SK-N-MC (cell line): Measurements from ENCODE around the gene FOXR2.

Experiments used
- EZH2 ChIP-seq: fragments of 200-600 bp; sonication (generic); IDR thresholded peaks from one replicate; pipeline ENCODE4 v1.6.1; 2017; ENCODE audit warnings: antibody characterized with exemption
- POLR2AphosphoS5 ChIP-seq: IDR thresholded peaks from 2 replicates; pipeline ENCODE4 v1.6.1; 2012; ENCODE audit warnings: mild to moderate bottlenecking, low read depth, low read length, borderline replicate concordance

DNA sequence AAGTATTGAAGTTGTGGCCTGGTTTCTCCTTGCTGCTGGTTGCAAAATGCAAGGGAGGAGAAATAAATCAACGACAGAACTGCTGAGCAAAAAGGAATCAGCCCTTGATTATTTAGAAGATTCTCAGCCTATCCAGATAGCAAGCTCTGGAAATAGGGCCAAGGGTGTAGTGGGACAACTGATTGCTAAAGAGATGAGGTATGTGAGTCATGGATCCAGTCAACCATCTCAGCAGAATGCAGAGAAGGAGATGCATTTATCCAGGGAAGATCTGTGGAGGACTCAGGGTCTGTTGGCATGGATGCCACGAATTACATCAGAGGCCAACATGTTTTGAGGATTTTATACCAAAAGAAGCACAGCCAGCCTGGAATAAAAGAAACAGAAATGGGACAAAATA is 36.7 kb downstream of the FOXR2 start:
- TF ChIP-seq POLR2AphosphoS5 (no peak), EZH2 (no peak)
